Liver (tissue), 9 donors: ENCODE measurements around the gene ALCAM. TPM values are rescaled to one million over a fixed set of nuclear protein-coding genes. Genes with fewer than 3 reads are reported as not detected.

Experiments
- DNase-seq: peaks from one replicate; pipeline ENCODE4 v3.0.0-alpha.2; 2017; ENCODE audit warnings: low spot score
- H3K27ac ChIP-seq, 2 donors: one replicate each; pipeline ENCODE4 v1.7.0; 2013; ENCODE audit warnings: inconsistent platforms in 2 of 2, low read length in 2 of 2, control low read depth in 1 of 2, low read depth in 1 of 2, mild to moderate bottlenecking in 1 of 2
- H3K27me3 ChIP-seq, 4 donors: one replicate each; pipeline versions ENCODE4 v1.6.1 to v1.7.0; 2013; ENCODE audit warnings: low read length in 3 of 4, inconsistent platforms in 1 of 4, mild to moderate bottlenecking in 1 of 4, moderate library complexity in 1 of 4; ENCODE audit not compliant: control insufficient read depth in 4 of 4, insufficient read depth in 4 of 4
- H3K36me3 ChIP-seq, 4 donors: one replicate each; pipeline versions ENCODE4 v1.6.1 to v1.7.0; 2013; ENCODE audit warnings: low read length in 3 of 4, mild to moderate bottlenecking in 3 of 4, low read depth in 1 of 4, moderate library complexity in 1 of 4; ENCODE audit not compliant: control insufficient read depth in 4 of 4, insufficient read depth in 3 of 4
- H3K4me1 ChIP-seq, 4 donors: one replicate each; pipeline versions ENCODE4 v1.6.1 to v1.7.0; 2013; ENCODE audit warnings: low read length in 3 of 4, mild to moderate bottlenecking in 3 of 4, moderate library complexity in 1 of 4; ENCODE audit not compliant: control insufficient read depth in 4 of 4, insufficient read depth in 4 of 4
- H3K4me3 ChIP-seq, 3 donors: one replicate each; pipeline versions ENCODE4 v1.6.1 to v1.7.0; 2013; ENCODE audit warnings: low read length in 3 of 3, control low read depth in 1 of 3, low read depth in 1 of 3, mild to moderate bottlenecking in 1 of 3
- H3K9ac ChIP-seq, 2 donors: one replicate each; pipeline ENCODE4 v1.7.0; 2013; ENCODE audit warnings: low read length in 2 of 2, mild to moderate bottlenecking in 2 of 2, moderate library complexity in 2 of 2, control low read depth in 1 of 2, low read depth in 1 of 2
- H3K9me3 ChIP-seq, 4 donors: one replicate each; pipeline versions ENCODE4 v1.6.1 to v1.7.0; 2013; ENCODE audit warnings: low read length in 3 of 4; ENCODE audit not compliant: control insufficient read depth in 4 of 4
- CTCF ChIP-seq: fragments of 150-350 bp; IDR thresholded peaks from 2 replicates; pipeline ENCODE4 v1.5.1; 2017; ENCODE audit warnings: improper control_type of control experiment, low read depth, low read length; ENCODE audit not compliant: missing input control
- EGR1 ChIP-seq, 2 donors: IDR thresholded peaks; 2 replicates each; pipeline ENCODE4 v1.6.1; 2016 to 2018; ENCODE audit warnings: antibody characterized with exemption in 2 of 2, low read depth in 2 of 2
- FOXA1 ChIP-seq: IDR thresholded peaks from 2 replicates; pipeline ENCODE4 v1.6.1; 2016; ENCODE audit warnings: antibody characterized with exemption
- FOXA2 ChIP-seq: IDR thresholded peaks from 2 replicates; pipeline ENCODE4 v1.6.1; 2016; ENCODE audit warnings: antibody characterized with exemption
- GABPA ChIP-seq, 2 donors: IDR thresholded peaks in 1 of 2; conservative IDR thresholded peaks in 1 of 2; 2 replicates each; pipeline ENCODE4 v1.6.1; 2016; ENCODE audit warnings: antibody characterized with exemption in 2 of 2, mild to moderate bottlenecking in 1 of 2, moderate library complexity in 1 of 2
- HNF4A ChIP-seq, 2 donors: conservative IDR thresholded peaks; 2 replicates each; pipeline ENCODE4 v1.6.1; 2016; ENCODE audit warnings: antibody characterized with exemption in 2 of 2, mild to moderate bottlenecking in 2 of 2
- HNF4G ChIP-seq: IDR thresholded peaks from 2 replicates; pipeline ENCODE4 v1.6.1; 2016; ENCODE audit warnings: antibody characterized with exemption
- JUND ChIP-seq, 2 donors: IDR thresholded peaks; 2 replicates each; pipeline ENCODE4 v1.6.1; 2016; ENCODE audit warnings: antibody characterized with exemption in 2 of 2
- MAX ChIP-seq: IDR thresholded peaks from 2 replicates; pipeline ENCODE4 v1.6.1; 2016; ENCODE audit warnings: antibody characterized with exemption
- RAD21 ChIP-seq, 2 donors: IDR thresholded peaks; 2 replicates each; pipeline ENCODE4 v1.6.1; 2016; ENCODE audit warnings: antibody characterized with exemption in 2 of 2, mild to moderate bottlenecking in 2 of 2
- REST ChIP-seq: IDR thresholded peaks from 2 replicates; pipeline ENCODE4 v1.6.1; 2016; ENCODE audit warnings: antibody characterized with exemption, mild to moderate bottlenecking
- SP1 ChIP-seq: IDR thresholded peaks from 2 replicates; pipeline ENCODE4 v1.6.1; 2018; ENCODE audit warnings: antibody characterized with exemption, mild to moderate bottlenecking
- TAF1 ChIP-seq: conservative IDR thresholded peaks from 2 replicates; pipeline ENCODE4 v1.6.1; 2016; ENCODE audit warnings: antibody characterized with exemption, mild to moderate bottlenecking
- YY1 ChIP-seq: IDR thresholded peaks from 2 replicates; pipeline ENCODE4 v1.6.1; 2016; ENCODE audit warnings: antibody characterized with exemption, mild to moderate bottlenecking
- ZBTB33 ChIP-seq: IDR thresholded peaks from 2 replicates; pipeline ENCODE4 v1.6.1; 2016; ENCODE audit warnings: antibody characterized with exemption
- WGBS: extraction: QIAGEN DNeasy Blood & Tissue Kit; methylation state at CpG from one replicate; pipeline ENCODE4 v1.1.7; 2013; 5-methylcytosine and 5-hydroxymethylcytosine counted together
- polyA plus RNA-seq, 2 donors: library from polyadenylated mRNA; stranded (reverse) in 1 of 2; unstranded in 1 of 2; fragments of 200-250 nt in 1 of 2; fragments of >200 nt in 1 of 2; fragmentation: Nextera tagmentation in 1 of 2; extraction: Ambion mirVana in 1 of 2; gene quantifications; one replicate each; pipeline versions ENCODE4 v1.2.1 to v1.2.3, GENCODE V29; 2013 to 2015
- total RNA-seq, 2 donors: library from RNA; depleted of rRNA; stranded (reverse); fragments of >200 nt; gene quantifications; one replicate each; pipeline ENCODE4 v1.2.3, GENCODE V29; 2014
- donor health status: healthy.
- donor health status: healthy.
- donor health status: healthy.
- donor health status: healthy.
- donor health status: healthy.

Gene ALCAM
- total and polyA plus RNA-seq, 4 donors, result 14.2 to 62.0 (median 32.3) TPM

- no peaks in the 10 kb centered on the region for H3K9me3 ChIP-seq
- no peak overlapping the region for H3K4me3 ChIP-seq
- no peaks in the 10 kb centered on the region for H3K36me3 ChIP-seq
- no peak overlapping the region for H3K27ac ChIP-seq
- WGBS, result 95% methylated on average over 2 of the region's 2 CpGs
- H3K4me1 ChIP-seq, result peaks cover 0 to 5% (median 2%) of the 10 kb centered on the region in 4 donors
- no peaks in the 10 kb centered on the region for H3K27me3 ChIP-seq
- no peak overlapping the region for H3K9ac ChIP-seq
- TF ChIP-seq HNF4G, result no peak
- no peak for TF ChIP-seq FOXA2
- DNase-seq, result no peak
These were observed 148.7 kb downstream of the ALCAM start for GRCh38 chr3:105515372-105515771.

DNA sequence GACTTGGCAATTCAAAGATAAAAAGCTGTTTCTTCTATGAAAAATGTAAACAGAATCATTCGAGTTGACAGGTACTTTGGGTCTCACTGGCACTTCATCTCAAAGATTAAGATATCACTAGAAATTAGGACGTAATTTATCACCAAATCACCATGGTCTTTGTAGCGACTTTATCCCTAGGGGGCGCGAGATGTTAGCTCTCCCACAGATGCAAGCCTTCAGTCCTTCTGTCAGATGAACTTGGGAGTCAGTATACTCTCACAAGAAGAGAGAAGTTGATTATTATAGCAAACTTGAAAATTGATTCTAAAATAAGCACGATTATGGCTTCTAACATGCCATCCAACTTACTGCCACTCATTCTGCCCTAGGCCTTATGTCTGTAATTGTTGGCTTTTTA, 150.3 kb downstream of the ALCAM start:
- Histone ChIP-seq H3K9me3 (no peaks in the 10 kb centered on the region), H3K27me3 (no peaks in the 10 kb centered on the region), H3K9ac (no peak overlapping the region), H3K4me3 (no peak overlapping the region), H3K36me3 (no peaks in the 10 kb centered on the region), H3K4me1 (peaks cover 0 to 5% (median 2%) of the 10 kb centered on the region in 4 donors), H3K27ac (no peak overlapping the region)
- TF ChIP-seq REST (no peak), CTCF (no peak), JUND (IDR thresholded peaks at IDR 0.05) (no peak), YY1 (no peak), TAF1 (no peak), EGR1 (IDR thresholded peaks at IDR 0.05; ENCODE audit: low read depth in 2 of 2) (no peak), GABPA (IDR thresholded peaks at IDR 0.05 in 1 of 2, conservative IDR thresholded peaks at IDR 0.05 in 1 of 2) (no peak), HNF4G (no peak), MAX (no peak), RAD21 (IDR thresholded peaks at IDR 0.05) (no peak), FOXA1 (no peak), HNF4A (conservative IDR thresholded peaks at IDR 0.05) (no peak), FOXA2 (no peak)
- 77% methylated on average over 6 of the region's 6 CpGs for WGBS
- no peak for DNase-seq

- H3K27ac ChIP-seq, result no peak overlapping the region
- DNase-seq, result no peak
- H3K27me3 ChIP-seq, result no peaks in the 10 kb centered on the region
- TF ChIP-seq ZBTB33 (no peak), CTCF (no peak), FOXA1 (no peak), YY1 (no peak), SP1 (no peak), TAF1 (no peak), HNF4G (no peak), GABPA (IDR thresholded peaks at IDR 0.05 in 1 of 2, conservative IDR thresholded peaks at IDR 0.05 in 1 of 2) (no peak), EGR1 (IDR thresholded peaks at IDR 0.05; ENCODE audit: low read depth in 2 of 2) (no peak)
These were observed 151.5 kb downstream of the ALCAM start for GRCh38 chr3:105518203-105518602.

More at GRCh38 chr3:105518203-105518602, 151.5 kb downstream of the ALCAM start:
- H3K4me3 ChIP-seq, result no peak overlapping the region
- H3K9me3 ChIP-seq, result no peaks in the 10 kb centered on the region
- no peak overlapping the region for H3K9ac ChIP-seq
- H3K4me1 ChIP-seq, result peaks cover 0 to 5% (median 2%) of the 10 kb centered on the region in 4 donors
- no peaks in the 10 kb centered on the region for H3K36me3 ChIP-seq
